HG02642 (cell line): ENCODE measurements around the gene LIMK2.

Experiments used
- ATAC-seq: cut with Tn5 transposase; IDR thresholded peaks from one replicate; pipeline ENCODE4 v1.9.1; 2021; ENCODE audit warnings: mild to moderate bottlenecking; ENCODE audit not compliant: unreplicated experiment, poor library complexity

LIMK2 gene

DNA sequence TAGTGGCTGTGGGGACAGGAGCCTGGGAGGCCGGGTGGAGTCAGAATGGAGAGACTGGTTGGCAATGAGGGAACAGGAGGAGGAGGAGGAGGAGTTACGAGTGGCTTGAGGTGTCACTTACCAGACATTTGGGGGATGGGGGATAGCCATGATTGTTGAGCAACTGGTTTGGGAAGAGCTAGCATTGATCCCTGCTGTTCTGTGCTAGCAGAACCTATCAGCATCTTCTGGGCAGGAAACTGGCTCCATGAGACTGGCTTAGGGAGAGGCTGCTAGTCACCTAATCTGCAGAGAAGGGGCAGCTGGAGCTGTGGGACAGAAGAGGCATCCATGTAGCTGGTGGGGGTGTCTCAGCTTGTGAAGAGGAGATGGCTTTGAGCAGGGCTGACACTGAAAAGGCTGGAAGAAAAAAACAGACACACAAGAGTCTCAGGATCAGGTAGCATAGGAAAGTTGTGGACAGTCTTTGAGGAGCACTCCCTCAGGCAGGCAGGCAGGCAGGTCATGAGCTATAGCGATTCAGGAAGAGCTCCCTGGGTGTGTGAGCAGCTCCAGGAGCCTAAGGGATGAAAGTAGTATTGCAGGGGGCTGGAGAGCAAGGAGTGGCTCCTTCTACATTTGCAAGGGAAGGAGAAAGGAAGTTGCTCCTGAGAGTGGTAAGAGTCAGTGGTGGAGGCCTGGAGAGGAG is 57.9 kb downstream of the LIMK2 start:
- no peak for ATAC-seq

DNA sequence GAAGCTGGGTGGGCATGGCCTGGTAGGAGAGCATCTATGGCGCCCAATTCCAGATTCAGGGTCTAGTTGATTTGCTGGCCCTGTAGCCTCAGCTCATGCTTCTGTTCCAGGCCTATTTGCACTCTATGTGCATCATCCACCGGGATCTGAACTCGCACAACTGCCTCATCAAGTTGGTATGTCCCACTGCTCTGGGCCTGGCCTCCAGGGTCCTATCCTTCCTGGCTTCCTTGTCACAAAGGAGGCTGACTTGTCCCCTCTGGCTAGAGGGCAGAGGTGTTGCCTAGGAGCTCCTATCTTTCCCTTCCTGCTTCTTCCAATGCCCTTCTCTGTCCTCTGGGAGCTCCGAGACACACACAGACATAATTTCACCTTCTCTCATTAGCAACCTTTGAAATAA is 58.9 kb downstream of the LIMK2 start:
- ATAC-seq, result no peak

DNA sequence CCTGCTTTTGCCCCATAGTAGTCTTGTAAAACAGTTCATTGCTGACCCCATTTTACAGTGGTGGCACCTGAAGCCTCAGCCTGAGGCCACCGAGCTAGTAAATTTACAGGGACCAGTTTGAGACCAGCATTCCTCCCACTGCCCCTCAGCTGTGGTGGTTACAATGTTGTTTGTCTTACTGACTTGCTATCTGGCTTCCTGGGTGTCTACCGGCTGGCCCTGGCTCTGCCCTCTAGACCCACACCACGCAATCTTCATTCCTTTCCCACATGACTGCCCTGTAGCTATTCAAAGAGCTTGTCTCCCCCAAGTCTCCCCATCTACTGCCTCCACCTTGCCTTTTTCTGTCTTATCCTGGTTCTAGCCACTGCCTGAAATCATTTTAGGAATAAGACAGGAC is 59.4 kb downstream of the LIMK2 start:
- no peak for ATAC-seq

DNA sequence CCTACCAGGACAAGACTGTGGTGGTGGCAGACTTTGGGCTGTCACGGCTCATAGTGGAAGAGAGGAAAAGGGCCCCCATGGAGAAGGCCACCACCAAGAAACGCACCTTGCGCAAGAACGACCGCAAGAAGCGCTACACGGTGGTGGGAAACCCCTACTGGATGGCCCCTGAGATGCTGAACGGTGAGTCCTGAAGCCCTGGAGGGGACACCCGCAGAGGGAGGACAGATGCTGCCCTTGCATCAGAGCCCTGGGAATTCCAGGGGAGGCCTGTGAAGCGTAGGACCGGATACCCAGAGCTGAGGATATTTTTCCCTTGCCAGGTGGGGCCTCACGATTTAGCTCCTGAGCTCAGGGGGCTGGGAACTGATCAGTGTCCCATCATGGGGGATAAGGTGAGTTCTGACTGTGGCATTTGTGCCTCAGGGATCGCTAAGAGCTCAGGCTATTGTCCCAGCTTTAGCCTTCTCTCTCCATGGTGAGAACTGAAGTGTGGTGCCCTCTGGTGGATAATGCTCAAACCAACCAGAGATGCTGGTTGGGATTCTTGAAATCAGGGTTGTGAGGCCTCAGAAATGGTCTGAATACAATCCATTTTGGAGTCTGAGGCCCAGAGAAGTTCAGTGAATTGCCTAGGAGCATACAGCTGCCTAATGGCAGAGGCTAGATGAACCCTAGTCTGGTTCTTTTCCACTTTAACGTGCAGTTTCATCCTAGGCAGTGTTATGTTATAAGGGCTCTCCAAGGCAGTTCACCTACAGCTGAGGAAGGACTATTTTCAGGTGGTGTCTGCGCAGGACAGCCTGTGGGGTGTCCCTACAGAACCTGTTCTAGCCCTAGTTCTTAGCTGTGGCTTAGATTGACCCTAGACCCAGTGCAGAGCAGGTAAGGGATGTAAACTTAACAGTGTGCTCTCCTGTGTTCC is 60.7 kb downstream of the LIMK2 start:
- no peak for ATAC-seq

DNA sequence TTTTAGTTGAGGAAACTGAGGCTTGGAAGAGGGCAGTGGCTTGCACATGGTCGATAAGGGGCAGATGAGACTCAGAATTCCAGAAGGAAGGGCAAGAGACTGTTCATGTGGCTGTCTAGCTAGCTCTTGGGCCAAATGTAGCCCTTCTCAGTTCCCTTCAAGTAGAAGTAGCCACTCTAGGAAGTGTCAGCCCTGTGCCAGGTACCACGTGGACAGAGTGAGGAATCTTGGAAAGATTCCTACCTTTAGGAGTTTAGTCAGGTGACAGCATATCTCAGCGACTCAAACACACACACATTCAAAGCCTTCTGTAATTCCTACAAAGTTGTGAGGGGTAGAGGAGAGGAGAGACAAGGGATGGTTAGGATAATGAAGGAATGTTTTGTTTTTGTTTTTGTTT is 61.9 kb downstream of the LIMK2 start:
- ATAC-seq, result no peak

DNA sequence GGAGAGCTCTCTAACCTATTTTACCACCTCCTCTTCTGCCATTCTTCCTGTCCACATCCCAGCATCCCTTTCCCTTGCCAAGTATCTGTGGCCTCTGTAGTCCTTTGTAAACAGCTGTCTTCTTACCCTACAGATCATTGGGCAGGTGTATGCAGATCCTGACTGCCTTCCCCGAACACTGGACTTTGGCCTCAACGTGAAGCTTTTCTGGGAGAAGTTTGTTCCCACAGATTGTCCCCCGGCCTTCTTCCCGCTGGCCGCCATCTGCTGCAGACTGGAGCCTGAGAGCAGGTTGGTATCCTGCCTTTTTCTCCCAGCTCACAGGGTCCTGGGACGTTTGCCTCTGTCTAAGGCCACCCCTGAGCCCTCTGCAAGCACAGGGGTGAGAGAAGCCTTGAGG is 62.9 kb downstream of the LIMK2 start:
- ATAC-seq, result no peak

DNA sequence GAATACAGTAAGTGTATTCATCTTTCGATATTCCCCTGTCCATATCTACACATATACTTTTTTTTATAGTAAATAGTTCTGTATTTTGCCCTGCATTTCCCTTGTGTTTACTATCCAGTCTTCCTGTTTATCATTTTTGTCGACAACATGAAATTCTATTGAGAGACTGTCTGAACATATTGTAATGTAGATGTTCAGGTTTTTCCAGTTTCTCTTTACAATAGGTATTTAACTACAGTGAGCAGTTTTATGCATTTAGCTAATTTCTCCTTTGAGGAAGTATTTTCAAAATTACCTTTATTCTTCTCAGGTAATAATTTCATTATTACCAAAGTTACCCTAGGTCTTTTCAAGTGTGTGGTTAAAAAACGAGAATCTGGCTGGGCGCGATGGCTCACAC is 63.5 kb downstream of the LIMK2 start:
- ATAC-seq, result no peak

DNA sequence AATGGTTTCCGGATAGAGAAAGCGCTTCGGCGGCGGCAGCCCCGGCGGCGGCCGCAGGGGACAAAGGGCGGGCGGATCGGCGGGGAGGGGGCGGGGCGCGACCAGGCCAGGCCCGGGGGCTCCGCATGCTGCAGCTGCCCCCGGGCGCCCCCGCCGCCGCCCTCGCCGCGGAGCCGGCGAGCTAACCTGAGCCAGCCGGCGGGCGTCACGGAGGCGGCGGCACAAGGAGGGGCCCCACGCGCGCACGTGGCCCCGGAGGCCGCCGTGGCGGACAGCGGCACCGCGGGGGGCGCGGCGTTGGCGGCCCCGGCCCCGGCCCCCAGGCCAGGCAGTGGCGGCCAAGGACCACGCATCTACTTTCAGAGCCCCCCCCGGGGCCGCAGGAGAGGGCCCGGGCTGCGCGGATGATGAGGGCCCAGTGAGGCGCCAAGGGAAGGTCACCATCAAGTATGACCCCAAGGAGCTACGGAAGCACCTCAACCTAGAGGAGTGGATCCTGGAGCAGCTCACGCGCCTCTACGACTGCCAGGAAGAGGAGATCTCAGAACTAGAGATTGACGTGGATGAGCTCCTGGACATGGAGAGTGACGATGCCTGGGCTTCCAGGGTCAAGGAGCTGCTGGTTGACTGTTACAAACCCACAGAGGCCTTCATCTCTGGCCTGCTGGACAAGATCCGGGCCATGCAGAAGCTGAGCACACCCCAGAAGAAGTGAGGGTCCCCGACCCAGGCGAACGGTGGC is 64.5 kb downstream of the LIMK2 start:
- ATAC-seq, result no peak

DNA sequence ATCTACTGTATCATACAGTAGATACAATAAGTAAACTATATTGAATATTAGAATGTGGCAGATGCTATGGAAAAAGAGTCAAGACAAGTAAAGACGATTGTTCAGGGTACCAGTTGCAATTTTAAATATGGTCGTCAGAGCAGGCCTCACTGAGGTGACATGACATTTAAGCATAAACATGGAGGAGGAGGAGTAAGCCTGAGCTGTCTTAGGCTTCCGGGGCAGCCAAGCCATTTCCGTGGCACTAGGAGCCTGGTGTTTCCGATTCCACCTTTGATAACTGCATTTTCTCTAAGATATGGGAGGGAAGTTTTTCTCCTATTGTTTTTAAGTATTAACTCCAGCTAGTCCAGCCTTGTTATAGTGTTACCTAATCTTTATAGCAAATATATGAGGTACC is 65.6 kb downstream of the LIMK2 start:
- no peak for ATAC-seq

DNA sequence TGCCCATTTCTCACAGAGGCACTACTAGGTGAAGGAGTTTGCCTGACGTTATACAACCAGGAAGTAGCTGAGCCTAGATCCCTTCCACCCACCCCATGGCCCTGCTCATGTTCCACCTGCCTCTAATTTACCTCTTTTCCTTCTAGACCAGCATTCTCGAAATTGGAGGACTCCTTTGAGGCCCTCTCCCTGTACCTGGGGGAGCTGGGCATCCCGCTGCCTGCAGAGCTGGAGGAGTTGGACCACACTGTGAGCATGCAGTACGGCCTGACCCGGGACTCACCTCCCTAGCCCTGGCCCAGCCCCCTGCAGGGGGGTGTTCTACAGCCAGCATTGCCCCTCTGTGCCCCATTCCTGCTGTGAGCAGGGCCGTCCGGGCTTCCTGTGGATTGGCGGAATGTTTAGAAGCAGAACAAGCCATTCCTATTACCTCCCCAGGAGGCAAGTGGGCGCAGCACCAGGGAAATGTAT is 66.1 kb downstream of the LIMK2 start:
- ATAC-seq, result no peak

DNA sequence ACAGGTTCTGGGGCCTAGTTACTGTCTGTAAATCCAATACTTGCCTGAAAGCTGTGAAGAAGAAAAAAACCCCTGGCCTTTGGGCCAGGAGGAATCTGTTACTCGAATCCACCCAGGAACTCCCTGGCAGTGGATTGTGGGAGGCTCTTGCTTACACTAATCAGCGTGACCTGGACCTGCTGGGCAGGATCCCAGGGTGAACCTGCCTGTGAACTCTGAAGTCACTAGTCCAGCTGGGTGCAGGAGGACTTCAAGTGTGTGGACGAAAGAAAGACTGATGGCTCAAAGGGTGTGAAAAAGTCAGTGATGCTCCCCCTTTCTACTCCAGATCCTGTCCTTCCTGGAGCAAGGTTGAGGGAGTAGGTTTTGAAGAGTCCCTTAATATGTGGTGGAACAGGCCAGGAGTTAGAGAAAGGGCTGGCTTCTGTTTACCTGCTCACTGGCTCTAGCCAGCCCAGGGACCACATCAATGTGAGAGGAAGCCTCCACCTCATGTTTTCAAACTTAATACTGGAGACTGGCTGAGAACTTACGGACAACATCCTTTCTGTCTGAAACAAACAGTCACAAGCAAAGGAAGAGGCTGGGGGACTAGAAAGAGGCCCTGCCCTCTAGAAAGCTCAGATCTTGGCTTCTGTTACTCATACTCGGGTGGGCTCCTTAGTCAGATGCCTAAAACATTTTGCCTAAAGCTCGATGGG is 66.7 kb downstream of the LIMK2 start:
- ATAC-seq, result no peak

DNA sequence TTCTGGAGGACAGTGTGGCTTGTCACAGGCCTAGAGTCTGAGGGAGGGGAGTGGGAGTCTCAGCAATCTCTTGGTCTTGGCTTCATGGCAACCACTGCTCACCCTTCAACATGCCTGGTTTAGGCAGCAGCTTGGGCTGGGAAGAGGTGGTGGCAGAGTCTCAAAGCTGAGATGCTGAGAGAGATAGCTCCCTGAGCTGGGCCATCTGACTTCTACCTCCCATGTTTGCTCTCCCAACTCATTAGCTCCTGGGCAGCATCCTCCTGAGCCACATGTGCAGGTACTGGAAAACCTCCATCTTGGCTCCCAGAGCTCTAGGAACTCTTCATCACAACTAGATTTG is 67.2 kb downstream of the LIMK2 start:
- no peak for ATAC-seq

DNA sequence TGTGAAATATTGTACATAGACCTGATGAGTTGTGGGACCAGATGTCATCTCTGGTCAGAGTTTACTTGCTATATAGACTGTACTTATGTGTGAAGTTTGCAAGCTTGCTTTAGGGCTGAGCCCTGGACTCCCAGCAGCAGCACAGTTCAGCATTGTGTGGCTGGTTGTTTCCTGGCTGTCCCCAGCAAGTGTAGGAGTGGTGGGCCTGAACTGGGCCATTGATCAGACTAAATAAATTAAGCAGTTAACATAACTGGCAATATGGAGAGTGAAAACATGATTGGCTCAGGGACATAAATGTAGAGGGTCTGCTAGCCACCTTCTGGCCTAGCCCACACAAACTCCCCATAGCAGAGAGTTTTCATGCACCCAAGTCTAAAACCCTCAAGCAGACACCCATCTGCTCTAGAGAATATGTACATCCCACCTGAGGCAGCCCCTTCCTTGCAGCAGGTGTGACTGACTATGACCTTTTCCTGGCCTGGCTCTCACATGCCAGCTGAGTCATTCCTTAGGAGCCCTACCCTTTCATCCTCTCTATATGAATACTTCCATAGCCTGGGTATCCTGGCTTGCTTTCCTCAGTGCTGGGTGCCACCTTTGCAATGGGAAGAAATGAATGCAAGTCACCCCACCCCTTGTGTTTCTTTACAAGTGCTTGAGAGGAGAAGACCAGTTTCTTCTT is 67.9 kb downstream of the LIMK2 start:
- ATAC-seq, result no peak

DNA sequence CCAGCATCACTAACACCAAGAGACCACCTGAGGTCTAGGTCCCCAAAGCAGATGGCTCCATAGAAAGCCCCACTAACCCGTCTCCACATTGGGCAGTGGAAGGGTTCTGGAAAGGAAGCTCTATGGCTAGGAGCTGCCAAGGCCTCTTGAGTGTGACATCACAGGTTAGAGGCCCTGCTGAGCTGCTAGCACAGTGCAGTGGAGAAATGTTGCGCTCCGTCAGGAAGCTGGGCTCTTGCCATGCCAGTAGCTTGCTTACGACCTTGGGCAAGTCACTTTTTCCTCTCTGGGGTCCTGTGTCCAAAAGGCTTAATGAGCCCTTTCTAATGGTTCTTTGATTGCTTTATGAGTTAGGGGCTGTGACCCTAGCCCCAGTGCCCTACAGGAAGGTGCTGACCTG is 69.6 kb downstream of the LIMK2 start:
- no peak for ATAC-seq

DNA sequence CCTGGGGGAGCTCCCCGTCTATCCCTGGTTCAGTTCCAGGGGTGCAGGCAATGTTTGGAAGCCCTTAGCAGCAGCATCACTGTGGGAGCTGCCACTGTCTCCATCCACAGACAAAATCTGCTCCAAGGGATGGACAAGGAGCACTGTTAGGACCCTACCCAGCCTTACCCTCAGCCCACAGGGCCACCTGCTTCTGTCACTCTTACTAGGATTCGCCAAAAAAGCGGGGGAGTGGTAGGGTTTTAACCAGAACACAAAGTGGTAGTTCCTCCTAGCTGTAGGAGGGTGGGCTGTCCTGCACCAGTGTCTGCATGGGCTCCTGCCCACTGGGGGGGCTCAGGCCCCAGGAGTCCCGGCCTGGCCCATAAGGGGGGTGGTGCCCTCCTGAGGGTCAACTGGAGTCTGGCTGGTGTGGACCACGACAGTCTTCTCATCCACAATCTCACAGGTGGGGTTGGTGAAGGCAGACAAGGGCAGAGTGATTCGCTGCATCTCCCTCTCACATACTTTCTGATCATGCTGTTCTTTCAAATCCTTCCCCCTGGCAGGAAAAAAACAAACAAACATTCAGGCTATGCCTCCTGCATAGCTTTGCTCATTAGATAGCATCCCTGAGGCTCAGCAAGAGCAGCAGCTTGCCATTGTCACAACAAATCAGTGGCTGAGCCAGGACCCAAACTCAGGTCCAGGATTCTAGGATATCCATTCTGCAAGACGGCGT is 70.8 kb downstream of the LIMK2 start:
- ATAC-seq, result no peak

DNA sequence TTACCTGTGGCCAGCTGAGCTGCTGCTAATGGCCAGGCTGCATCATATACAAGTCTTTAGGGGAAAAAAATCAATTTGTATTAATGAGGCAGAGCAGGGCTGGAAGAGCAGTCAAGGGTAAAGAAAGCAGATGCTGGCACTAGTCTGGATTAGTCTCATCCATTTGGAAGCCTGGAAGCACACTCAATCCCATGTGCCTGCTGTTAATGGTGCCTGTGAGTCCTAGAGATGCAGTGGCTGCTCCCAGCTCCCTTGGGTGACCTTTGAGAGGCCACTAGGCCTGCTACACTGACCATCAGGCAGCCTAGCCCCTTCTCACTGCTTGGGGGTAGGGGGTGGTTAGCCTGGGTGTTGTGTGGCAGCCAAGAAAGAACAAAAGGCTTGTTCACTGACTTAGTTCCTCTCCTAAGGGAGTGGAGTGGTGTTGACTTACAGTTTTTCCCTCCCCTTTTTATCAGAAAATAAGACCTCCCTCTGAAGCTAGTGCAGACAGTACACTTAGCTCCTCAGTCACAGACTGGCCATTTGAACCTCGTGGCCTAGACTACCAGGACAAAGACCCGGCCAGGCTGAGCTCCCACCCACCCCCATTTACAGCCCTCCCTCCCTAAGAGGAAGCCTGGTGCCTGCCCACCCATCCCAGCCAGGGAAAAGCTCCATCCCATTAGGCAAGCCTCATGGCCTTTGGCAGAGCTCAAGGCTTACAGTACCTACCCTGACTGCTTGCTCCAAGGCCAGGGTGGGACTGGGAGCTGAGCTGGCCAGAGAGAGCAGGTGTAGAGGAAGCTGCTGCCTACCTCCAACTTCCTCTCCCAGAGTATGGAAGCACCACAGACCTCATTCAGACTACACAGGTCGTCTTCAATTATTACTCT is 72.4 kb downstream of the LIMK2 start:
- ATAC-seq, result no peak

DNA sequence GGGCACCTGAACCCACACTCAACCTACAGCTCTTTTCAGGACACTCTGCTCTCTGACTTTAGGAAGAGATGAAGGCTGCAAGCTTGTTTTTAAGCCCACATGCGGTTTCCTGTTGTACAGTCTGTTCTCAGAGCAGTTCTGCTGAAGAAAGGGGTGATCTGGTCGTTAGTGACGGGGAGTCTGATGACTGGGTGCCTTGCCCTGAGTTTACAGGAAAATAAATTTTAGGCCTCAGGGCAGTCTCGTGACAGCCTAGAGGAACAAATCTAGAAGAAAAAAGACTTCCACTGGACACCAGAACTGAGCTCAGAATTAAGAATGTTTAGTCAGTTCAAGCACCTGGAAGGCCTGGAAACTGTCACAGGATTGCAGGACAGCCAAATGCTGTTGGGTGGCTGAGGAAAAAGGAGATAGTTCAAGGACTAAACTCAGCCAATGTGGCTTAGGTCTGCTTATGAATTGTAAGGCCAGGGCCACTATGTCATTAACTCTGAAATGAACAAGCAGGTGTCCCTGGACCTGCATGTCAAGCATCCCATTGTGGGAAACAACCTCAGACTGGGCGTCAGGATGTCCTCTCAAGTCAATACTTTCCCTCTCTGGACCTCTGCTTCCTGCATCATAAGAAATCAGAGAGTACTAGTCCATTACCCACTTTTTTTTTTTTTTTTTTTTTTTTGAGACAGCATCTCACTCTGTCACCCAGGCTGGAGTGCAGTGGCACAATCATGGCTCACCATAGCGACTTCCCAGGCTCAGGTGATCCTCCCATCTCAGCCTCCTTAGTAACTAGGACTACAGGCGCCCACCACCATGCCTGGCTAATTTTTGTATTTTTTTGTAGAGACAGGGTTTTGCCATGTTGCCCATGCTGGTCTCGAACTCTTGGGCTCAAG is 74.5 kb downstream of the LIMK2 start:
- ATAC-seq, result no peak
